Stomach (tissue), 9 donors: Measurements from ENCODE around the gene DIAPH2. TPM values are rescaled to one million over a fixed set of nuclear protein-coding genes. Genes with fewer than 3 reads are reported as not detected.
A peak's percentile ranks its signal among the peaks of the same experiment; 100 is the strongest.

Experiments
- DNase-seq, 2 donors: peaks; one replicate each; pipeline versions ENCODE4 v3.0.0 to v3.0.0-alpha.2; 2013 to 2019
- H3K27ac ChIP-seq, 5 donors: fragments of 200-600 bp in 4 of 5; sonication (generic) in 4 of 5; one replicate each; pipeline ENCODE4 v1.5.1; 2013 to 2019; ENCODE audit warnings: mild to moderate bottlenecking in 1 of 5, moderate library complexity in 1 of 5
- H3K27me3 ChIP-seq, 3 donors: fragments of 200-600 bp; sonication (generic); one replicate each; pipeline ENCODE4 v1.5.1; 2017 to 2019; ENCODE audit warnings: mixed run types in 1 of 3
- H3K36me3 ChIP-seq, 4 donors: fragments of 200-600 bp; sonication (generic); 1 replicate in 3 of 4; 2 replicates in 1 of 4; pipeline ENCODE4 v1.5.1; 2016 to 2019
- H3K4me1 ChIP-seq, 4 donors: fragments of 200-600 bp; sonication (generic); one replicate each; pipeline ENCODE4 v1.5.1; 2016 to 2019
- H3K4me3 ChIP-seq, 4 donors: fragments of 200-600 bp; sonication (generic) in 3 of 4; one replicate each; pipeline ENCODE4 v1.5.1; 2016 to 2019; ENCODE audit warnings: mild to moderate bottlenecking in 1 of 4
- H3K9me3 ChIP-seq, 4 donors: fragments of 200-600 bp; sonication (generic); one replicate each; pipeline ENCODE4 v1.5.1; 2016 to 2019
- CTCF ChIP-seq, 7 experiments: fragments of 450-650 bp in 4 of 7; fragments of 200-600 bp in 3 of 7; sonication (generic) in 3 of 7; IDR thresholded peaks; one replicate each; pipeline ENCODE4 v1.5.1; 2016 to 2019; ENCODE audit warnings: antibody characterized with exemption in 7 of 7, control low read depth in 2 of 7, mild to moderate bottlenecking in 1 of 7
- EP300 ChIP-seq: sonication (generic); formaldehyde crosslinking; IDR thresholded peaks from one replicate; pipeline ENCODE4 v1.6.1; 2017; ENCODE audit warnings: antibody characterized with exemption
- POLR2A ChIP-seq, 4 donors: fragments of 450-650 bp; IDR thresholded peaks; one replicate each; pipeline ENCODE4 v1.6.1; 2016; ENCODE audit warnings: antibody characterized with exemption in 4 of 4, control low read depth in 2 of 4, mild to moderate bottlenecking in 1 of 4, moderate library complexity in 1 of 4
- POLR2AphosphoS5 ChIP-seq, 3 donors: sonication (generic); formaldehyde crosslinking; IDR thresholded peaks; one replicate each; pipeline ENCODE4 v1.6.1; 2016; ENCODE audit warnings: antibody characterized with exemption in 3 of 3
- WGBS, 5 donors: extraction: QIAGEN DNeasy Blood & Tissue Kit in 3 of 5; methylation state at CpG; one replicate each; pipeline versions ENCODE4 v1.1.5 to v1.1.7; 2013 to 2018; 5-methylcytosine and 5-hydroxymethylcytosine counted together
- intact Hi-C: fragments of 100-400 bp; cut with DNase I; formaldehyde crosslinking; loops from one replicate; pipeline ENCODE4 v1.15.1; 2023; ENCODE audit warnings: low total_unique reads
- polyA plus RNA-seq, 3 donors: library from polyadenylated mRNA; stranded (reverse); fragments of 200-250 nt; gene quantifications; one replicate each; pipeline ENCODE4 v1.2.3, GENCODE V29; 2013
- total RNA-seq, 5 donors: library from RNA; depleted of rRNA; stranded (reverse); fragments of >200 nt; gene quantifications; one replicate each; pipeline versions ENCODE4 v1.1.0 to v1.2.3, GENCODE V29; 2014 to 2016
- donor health status: healthy with polysubstance abuse.
- donor health status: Bipolar disorder and iron deficiency.
- donor health status: healthy.

Gene DIAPH2
- total and polyA plus RNA-seq, 8 donors = 5.2 to 52.5 (median 27.3) TPM

GRCh38 chrX:97260679-97261078, 576.0 kb downstream of the DIAPH2 start:
- 21 to 53% (median 31%) methylated on average over 5 of the region's 5 CpGs for WGBS, 5 donors
- intact Hi-C loops = no loop called here

GRCh38 chrX:97266406-97267121, 581.9 kb downstream of the DIAPH2 start:
- intact Hi-C loops = no loop called here
- no peak overlapping the region for H3K4me3 ChIP-seq
- WGBS, 5 donors = 65 to 96% (median 80%) methylated on average over 2 of the region's 2 CpGs
- no peaks in the 10 kb centered on the region for H3K27me3 ChIP-seq
- H3K27ac ChIP-seq = no peak overlapping the region
- no peaks in the 10 kb centered on the region for H3K36me3 ChIP-seq
- H3K9me3 ChIP-seq = no peaks in the 10 kb centered on the region
- H3K4me1 ChIP-seq = no peaks in the 10 kb centered on the region
- TF ChIP-seq POLR2AphosphoS5 (IDR thresholded peaks at IDR 0.05) (no peak), POLR2A (IDR thresholded peaks at IDR 0.05) (no peak), EP300 (no peak), CTCF (IDR thresholded peaks at IDR 0.05) (no peak)
- DNase-seq = no peak

More at GRCh38 chrX:97260679-97261078, 576.0 kb downstream of the DIAPH2 start:
- DNase-seq = no peak
- Histone ChIP-seq H3K27ac (no peak overlapping the region), H3K27me3 (no peaks in the 10 kb centered on the region), H3K4me3 (no peak overlapping the region), H3K36me3 (no peaks in the 10 kb centered on the region), H3K9me3 (no peaks in the 10 kb centered on the region), H3K4me1 (no peaks in the 10 kb centered on the region)
- no peak for TF ChIP-seq POLR2A (IDR thresholded peaks at IDR 0.05)

- Histone ChIP-seq H3K27me3 (no peaks in the 10 kb centered on the region), H3K4me1 (no peaks in the 10 kb centered on the region), H3K27ac (no peak overlapping the region), H3K36me3 (no peaks in the 10 kb centered on the region), H3K9me3 (no peaks in the 10 kb centered on the region), H3K4me3 (no peak overlapping the region)
- TF ChIP-seq EP300 (no peak), POLR2A (IDR thresholded peaks at IDR 0.05) (no peak), POLR2AphosphoS5 (IDR thresholded peaks at IDR 0.05) (no peak), CTCF (IDR thresholded peaks at IDR 0.05) (no peak)
- 51 to 91% (median 81%) methylated on average over 4 of the region's 4 CpGs for WGBS, 5 donors
- intact Hi-C loops = no loop called here
- peak in 1 of 2 donors; percentile 15 for DNase-seq
Observed at GRCh38 chrX:97267396-97268181, 582.9 kb downstream of the DIAPH2 start.

- H3K36me3 ChIP-seq = no peaks in the 10 kb centered on the region
- no peak overlapping the region for H3K4me3 ChIP-seq
- no peaks in the 10 kb centered on the region for H3K9me3 ChIP-seq
- no peak for DNase-seq
- no peaks in the 10 kb centered on the region for H3K27me3 ChIP-seq
- H3K27ac ChIP-seq = no peak overlapping the region
- H3K4me1 ChIP-seq = no peaks in the 10 kb centered on the region
- intact Hi-C loops = no loop called here
- no peak for TF ChIP-seq CTCF (IDR thresholded peaks at IDR 0.05)
- no peak for TF ChIP-seq POLR2A (IDR thresholded peaks at IDR 0.05)
- TF ChIP-seq POLR2AphosphoS5 (IDR thresholded peaks at IDR 0.05) = no peak
- TF ChIP-seq EP300 = no peak
- WGBS, 5 donors = 62 to 84% (median 65%) methylated on average over 2 of the region's 2 CpGs
Observed at GRCh38 chrX:97268182-97268680, 583.6 kb downstream of the DIAPH2 start.
